ENCODE results near the gene CDK5. TPM values are rescaled to one million over a fixed set of nuclear protein-coding genes. Genes with fewer than 3 reads are reported as not detected.
"Not testable (repeated sequence)": the region's sequence is repeated elsewhere in the genome, so short reads cannot be mapped to it uniquely, and the experiment has no call there.

CDK5 gene
- total RNA-seq, 2 donors from 2014 or later, result 2.3 to 6.3 TPM

- 77 to 90% methylated on average over 6 to 17 of the region's 17 CpGs for WGBS, 2 donors
- H3K9me3 ChIP-seq, result no peaks in the 10 kb centered on the region
- intact Hi-C loops (cut with DNase I), result loop anchor here (5.0 kb wide), 1 partner anchor 74 kb away; no protein-coding TSS in a partner anchor
- H3K4me3 ChIP-seq, result no peak overlapping the region
- ATAC-seq (no peak), DNase-seq (no peak)
- no peak for TF ChIP-seq POLR2A (IDR thresholded peaks at IDR 0.05)
- TF ChIP-seq, protein P1, sequence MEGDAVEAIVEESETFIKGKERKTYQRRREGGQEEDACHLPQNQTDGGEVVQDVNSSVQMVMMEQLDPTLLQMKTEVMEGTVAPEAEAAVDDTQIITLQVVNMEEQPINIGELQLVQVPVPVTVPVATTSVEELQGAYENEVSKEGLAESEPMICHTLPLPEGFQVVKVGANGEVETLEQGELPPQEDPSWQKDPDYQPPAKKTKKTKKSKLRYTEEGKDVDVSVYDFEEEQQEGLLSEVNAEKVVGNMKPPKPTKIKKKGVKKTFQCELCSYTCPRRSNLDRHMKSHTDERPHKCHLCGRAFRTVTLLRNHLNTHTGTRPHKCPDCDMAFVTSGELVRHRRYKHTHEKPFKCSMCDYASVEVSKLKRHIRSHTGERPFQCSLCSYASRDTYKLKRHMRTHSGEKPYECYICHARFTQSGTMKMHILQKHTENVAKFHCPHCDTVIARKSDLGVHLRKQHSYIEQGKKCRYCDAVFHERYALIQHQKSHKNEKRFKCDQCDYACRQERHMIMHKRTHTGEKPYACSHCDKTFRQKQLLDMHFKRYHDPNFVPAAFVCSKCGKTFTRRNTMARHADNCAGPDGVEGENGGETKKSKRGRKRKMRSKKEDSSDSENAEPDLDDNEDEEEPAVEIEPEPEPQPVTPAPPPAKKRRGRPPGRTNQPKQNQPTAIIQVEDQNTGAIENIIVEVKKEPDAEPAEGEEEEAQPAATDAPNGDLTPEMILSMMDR (IDR thresholded peaks at IDR 0.05), result no peak
- H3K4me1 ChIP-seq, result peaks cover 5% of the 10 kb centered on the region
- peaks cover 0 to 13% of the 10 kb centered on the region in 2 donors for H3K36me3 ChIP-seq (replicated peaks in 1 of 2; ENCODE audit: insufficient read depth in 1 of 2, low read depth in 2 of 2)
- no peak overlapping the region for H3K27ac ChIP-seq
- no peaks in the 10 kb centered on the region for H3K27me3 ChIP-seq
Observed at GRCh38 chr7:151032936-151033863, 24.5 kb downstream of the CDK5 start.

GRCh38 chr7:151031011-151031410, 26.7 kb downstream of the CDK5 start:
- no peaks in the 10 kb centered on the region for H3K27me3 ChIP-seq
- 89 to 95% methylated on average over 4 of the region's 4 CpGs for WGBS, 2 donors
- H3K27ac ChIP-seq, result no peak overlapping the region
- H3K36me3 ChIP-seq (replicated peaks in 1 of 2; ENCODE audit: insufficient read depth in 1 of 2, low read depth in 2 of 2), result peaks cover 0 to 8% of the 10 kb centered on the region in 2 donors
- intact Hi-C loops (cut with DNase I), result loop anchor here (5.0 kb wide), 1 partner anchor 76 kb away; no protein-coding TSS in a partner anchor
- ATAC-seq (no peak), DNase-seq (no peak)
- peaks cover 5% of the 10 kb centered on the region for H3K4me1 ChIP-seq
- H3K4me3 ChIP-seq, result no peak overlapping the region
- no peak for TF ChIP-seq POLR2A (IDR thresholded peaks at IDR 0.05)
- H3K9me3 ChIP-seq, result no peaks in the 10 kb centered on the region

DNA sequence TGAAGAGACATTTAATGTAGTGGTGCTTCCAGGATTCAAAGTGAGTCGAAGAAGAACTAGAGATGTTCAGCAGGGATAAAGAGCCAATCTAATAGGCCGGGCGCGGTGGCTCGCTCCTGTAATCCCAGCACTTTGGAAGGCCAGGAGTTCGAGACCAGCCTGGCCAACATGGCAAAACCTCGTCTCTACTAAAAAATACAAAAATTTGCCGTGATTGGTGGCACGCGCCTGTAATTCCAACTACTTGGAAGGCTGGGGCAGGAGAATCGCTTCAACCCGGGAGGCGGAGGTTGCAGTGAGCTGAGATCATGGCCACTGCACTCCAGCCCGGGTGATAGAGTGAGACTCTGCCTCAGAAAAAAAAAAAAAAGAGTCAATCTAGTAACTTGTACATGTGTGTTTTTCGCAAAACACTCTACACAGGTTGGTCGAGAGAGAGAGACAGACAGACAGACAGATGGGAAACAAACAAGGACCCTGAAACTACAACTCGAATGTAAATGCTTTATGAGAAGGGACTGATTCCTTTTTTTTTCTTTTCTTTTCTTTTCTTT, 28.7 kb downstream of the CDK5 start:
- 33 to 42% methylated on average over 14 to 17 of the region's 17 CpGs for WGBS, 2 donors
- Histone ChIP-seq H3K4me3 (peak overlapping the region in 1 of 2 donors; percentile 68), H3K36me3 (replicated peaks in 1 of 2; ENCODE audit: insufficient read depth in 1 of 2, low read depth in 2 of 2) (no peaks in the 10 kb centered on the region), H3K27me3 (no peaks in the 10 kb centered on the region), H3K4me1 (peaks cover 5% of the 10 kb centered on the region), H3K9me3 (no peaks in the 10 kb centered on the region), H3K27ac (peak overlapping the region; percentile 66 to 89 (median 78))
- no peak for TF ChIP-seq POLR2A (IDR thresholded peaks at IDR 0.05)
- TF ChIP-seq, protein P1 (IDR thresholded peaks at IDR 0.05), result no peak
- intact Hi-C loops (cut with DNase I), result no loop called here
- DNase-seq, result no peak
- ATAC-seq, result no peak

DNA sequence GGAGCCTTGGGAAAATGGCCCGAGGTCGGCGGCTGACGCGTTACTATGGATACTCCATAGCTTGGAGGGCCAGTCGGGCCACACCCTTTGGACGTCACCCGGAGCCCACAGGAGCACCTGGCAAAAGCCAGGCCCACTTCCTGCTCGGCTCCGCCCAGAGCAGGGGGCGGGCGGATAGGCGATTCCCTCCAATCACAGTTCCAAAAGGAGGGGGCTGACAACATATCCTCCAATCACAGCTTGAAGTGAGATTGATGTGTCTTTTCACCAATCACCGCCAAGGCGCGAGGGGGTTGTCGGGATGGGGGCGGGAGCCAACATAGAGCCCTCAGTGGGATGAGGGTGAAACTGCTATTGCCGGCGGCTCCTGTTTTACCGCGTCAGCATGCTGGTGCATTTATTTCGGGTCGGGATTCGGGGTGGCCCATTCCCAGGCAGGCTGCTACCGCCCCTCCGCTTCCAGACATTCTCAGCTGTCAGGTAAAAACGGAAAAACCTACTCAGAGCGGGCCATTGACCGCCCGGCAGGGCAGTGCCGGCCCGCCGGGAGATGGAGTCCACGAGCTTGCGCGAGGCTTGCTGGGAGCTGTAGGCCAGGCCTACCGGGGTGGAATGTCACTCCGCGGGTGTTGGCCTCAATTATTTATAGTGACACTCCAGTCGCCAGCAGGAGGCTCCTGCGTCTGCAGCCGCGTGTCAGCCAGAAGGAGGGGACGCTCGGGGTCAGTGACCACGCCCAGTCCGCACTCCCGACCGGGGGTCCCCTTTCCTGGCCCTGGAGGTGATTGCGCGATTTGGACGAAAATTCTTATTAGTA, 29.4 kb downstream of the CDK5 start, which contains the start of gene ABCB8:
ABCB8 (plus strand) TSS at position 320 of the 817 bp plus-strand sequence; CDS start at position 386, 66 bp downstream.
- DNase-seq (peak; percentile 99 to 100 (median 99)), ATAC-seq (peak; percentile 96)
- intact Hi-C loops (cut with DNase I), result no loop called here
- TF ChIP-seq POLR2A (IDR thresholded peaks at IDR 0.05), result peak in 2 of 3 donors; percentile 70 to 71
- TF ChIP-seq, protein P1 (IDR thresholded peaks at IDR 0.05), result peak; percentile 24 to 84 (median 76)
- WGBS, 2 donors, result 0 to 1% methylated on average over 24 to 53 of the region's 53 CpGs
- Histone ChIP-seq H3K4me3 (peak within 1 kb of the TSS in 1 of 2 donors; percentile 68), H3K27ac (peak within 1 kb of the TSS; percentile 66 to 89 (median 78)), H3K9me3 (no peaks in the 10 kb centered on the region), H3K4me1 (peaks cover 5% of the 10 kb centered on the region), H3K36me3 (replicated peaks in 1 of 2; ENCODE audit: insufficient read depth in 1 of 2, low read depth in 2 of 2) (no peaks in the 10 kb centered on the region), H3K27me3 (no peaks in the 10 kb centered on the region)

DNA sequence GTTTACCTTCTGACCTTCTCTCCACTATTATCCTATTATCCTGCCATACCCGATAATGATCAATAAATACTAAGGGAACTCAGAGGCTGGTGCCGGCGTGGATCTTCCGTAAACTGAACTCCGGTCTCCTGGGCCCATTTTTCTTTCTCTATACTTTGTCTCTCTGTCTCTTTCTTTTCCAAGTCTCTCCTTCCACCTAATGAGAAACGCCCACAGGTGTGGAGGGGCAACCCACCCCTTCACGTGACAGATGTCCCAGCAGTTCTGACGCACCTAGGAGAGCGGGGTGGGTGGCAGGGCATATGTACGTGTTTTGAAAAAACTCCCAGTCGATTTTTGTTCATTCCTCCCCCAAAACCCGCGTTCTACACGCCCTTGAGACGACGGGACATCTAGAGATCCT, 30.0 kb downstream of the CDK5 start:
- DNase-seq; H3K4me1 ChIP-seq; H3K27me3 ChIP-seq; ATAC-seq; intact Hi-C loops (cut with DNase I); H3K36me3 ChIP-seq (replicated peaks in 1 of 2; ENCODE audit: insufficient read depth in 1 of 2, low read depth in 2 of 2); H3K9me3 ChIP-seq: not testable (repeated sequence)
- H3K4me3 ChIP-seq, result peak overlapping the region in 1 of 2 donors; percentile 9
- 6 to 7% methylated on average over 16 of the region's 16 CpGs for whole genome bisulfite sequencing, 2 donors
- H3K27ac ChIP-seq, result peak overlapping the region; percentile 50 to 89 (median 78)

DNA sequence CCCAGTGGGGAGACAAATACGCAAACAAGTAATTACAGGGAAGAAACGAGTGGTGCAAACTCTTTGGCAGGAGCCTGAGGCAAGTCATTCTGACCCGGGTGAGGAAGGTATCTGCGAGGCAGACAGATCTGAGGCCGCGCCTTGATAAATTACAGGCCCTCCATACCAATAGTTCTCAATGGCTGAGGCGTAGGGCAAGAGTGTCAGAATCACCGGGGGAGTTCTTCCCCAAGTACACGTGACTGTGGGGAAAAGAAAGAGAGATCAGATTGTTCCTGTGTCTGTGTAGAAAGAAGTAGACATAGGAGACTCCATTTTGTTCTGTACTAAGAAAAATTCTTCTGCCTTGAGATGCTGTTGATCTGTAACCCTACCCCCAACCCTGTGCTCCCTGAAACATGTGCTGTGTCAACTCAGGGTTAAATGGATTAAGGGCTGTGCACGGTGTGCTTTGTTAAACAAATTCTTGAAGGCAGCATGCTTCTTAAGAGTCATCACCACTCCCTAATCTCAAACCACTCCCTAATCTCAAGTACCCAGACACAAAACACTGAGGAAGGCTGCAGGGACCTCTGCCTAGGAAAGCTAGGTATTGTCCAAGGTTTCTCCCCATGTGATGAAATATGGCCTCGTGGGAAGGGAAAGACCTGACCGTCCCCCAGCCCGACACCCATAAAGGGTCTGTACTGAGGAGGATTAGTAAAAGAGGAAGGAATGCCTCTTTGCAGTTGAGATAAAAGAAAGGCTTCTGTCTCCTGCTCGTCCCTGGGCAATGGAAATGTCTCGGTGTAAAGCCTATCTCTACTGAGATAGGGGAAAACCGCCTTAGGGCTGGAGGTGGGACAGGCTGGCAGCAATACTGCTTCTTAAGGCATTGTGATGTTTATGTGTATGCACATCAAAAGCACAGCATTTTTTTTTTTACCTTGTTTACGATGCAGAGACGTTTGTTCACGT, 30.6 kb downstream of the CDK5 start:
- H3K4me1 ChIP-seq; H3K27me3 ChIP-seq; H3K36me3 ChIP-seq (replicated peaks in 1 of 2; ENCODE audit: insufficient read depth in 1 of 2, low read depth in 2 of 2); H3K9me3 ChIP-seq; DNase-seq; ATAC-seq; intact Hi-C loops (cut with DNase I); H3K4me3 ChIP-seq: not testable (repeated sequence)
- H3K27ac ChIP-seq, result peak overlapping the region in 2 of 4 donors; percentile 84 to 89
- WGBS, 2 donors, result 46% methylated on average over 19 of the region's 19 CpGs

All from body of pancreas (tissue), 4 donors.